HEK293T (cell line): Measurements from ENCODE around the gene BBS5.

Source experiments
- CTBP1 ChIP-seq: fragments of 450-650 bp; IDR thresholded peaks from 2 replicates; pipeline ENCODE4 v1.6.1; 2016; ENCODE audit warnings: borderline replicate concordance
- FOXK2 ChIP-seq: fragments of 450-650 bp; IDR thresholded peaks from 2 replicates; pipeline ENCODE4 v1.6.1; 2016; ENCODE audit warnings: mild to moderate bottlenecking
- FOXM1 ChIP-seq: fragments of 450-650 bp; IDR thresholded peaks from 2 replicates; pipeline ENCODE4 v1.6.1; 2017; ENCODE audit warnings: mild to moderate bottlenecking, borderline replicate concordance
- SP1 ChIP-seq: fragments of 450-650 bp; IDR thresholded peaks from 2 replicates; pipeline ENCODE4 v1.6.1; 2017
- SUZ12 ChIP-seq: fragments of 450-650 bp; IDR thresholded peaks from 2 replicates; pipeline ENCODE4 v1.6.1; 2016; ENCODE audit warnings: mild to moderate bottlenecking
- ZNF384 ChIP-seq: fragments of 450-650 bp; IDR thresholded peaks from 2 replicates; pipeline ENCODE4 v1.6.1; 2016

DNA sequence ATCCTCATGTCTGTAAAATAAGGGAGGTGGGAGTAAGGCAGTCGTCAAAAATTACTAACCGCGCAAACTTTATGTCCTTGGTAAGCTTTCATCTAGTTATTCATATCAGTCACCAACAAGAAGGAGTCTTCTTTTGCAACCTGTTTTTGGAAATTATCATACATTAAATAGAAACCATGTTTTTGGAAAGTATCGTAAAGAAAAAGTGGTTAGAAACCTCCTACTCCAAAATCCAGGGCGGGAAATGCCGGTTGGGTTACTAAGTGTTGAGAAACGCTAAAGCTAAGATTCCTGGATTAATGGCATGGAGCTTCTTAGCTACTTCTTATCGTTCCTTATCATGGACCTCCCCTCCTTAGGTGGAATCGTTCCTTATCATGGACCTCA, 778 bp downstream of the BBS5 start:
- TF ChIP-seq SP1 (no peak), SUZ12 (no peak), CTBP1 (no peak), FOXM1 (no peak), ZNF384 (no peak), FOXK2 (no peak)
